Measurements from ENCODE around the gene HHLA2.

HHLA2 gene

GRCh38 chr3:108394563-108394962, 98.2 kb downstream of the HHLA2 start:
- no peak for DNase-seq

GRCh38 chr3:108396336-108396735, 100.0 kb downstream of the HHLA2 start:
- no peak for DNase-seq

- no peak for DNase-seq
These were observed 102.2 kb downstream of the HHLA2 start for GRCh38 chr3:108398510-108398909.

GRCh38 chr3:108401836-108402235, 105.5 kb downstream of the HHLA2 start:
- DNase-seq = no peak

- DNase-seq = no peak
These were observed 106.8 kb downstream of the HHLA2 start for GRCh38 chr3:108403198-108403597.

GRCh38 chr3:108403686-108404345, 107.5 kb downstream of the HHLA2 start:
- no peak for DNase-seq

GRCh38 chr3:108404368-108404767, 108.0 kb downstream of the HHLA2 start:
- no peak for DNase-seq

GRCh38 chr3:108406063-108406660, 109.8 kb downstream of the HHLA2 start:
- DNase-seq = no peak

GRCh38 chr3:108406661-108407206, 110.4 kb downstream of the HHLA2 start:
- DNase-seq = no peak

GRCh38 chr3:108407886-108408285, 111.5 kb downstream of the HHLA2 start:
- DNase-seq = no peak

- DNase-seq = no peak
These were observed 112.8 kb downstream of the HHLA2 start for GRCh38 chr3:108408883-108409799.

- no peak for DNase-seq
These were observed 113.4 kb downstream of the HHLA2 start for GRCh38 chr3:108409800-108410178.

GRCh38 chr3:108410531-108410984, 114.2 kb downstream of the HHLA2 start:
- no peak for DNase-seq

- no peak for DNase-seq
These were observed 115.9 kb downstream of the HHLA2 start for GRCh38 chr3:108412121-108412750.

- DNase-seq = no peak
These were observed 117.7 kb downstream of the HHLA2 start for GRCh38 chr3:108414007-108414406.

- DNase-seq = no peak
These were observed 119.3 kb downstream of the HHLA2 start for GRCh38 chr3:108415661-108416060.

GRCh38 chr3:108416111-108416869, 119.9 kb downstream of the HHLA2 start:
- DNase-seq = no peak

GRCh38 chr3:108420926-108421325, 124.6 kb downstream of the HHLA2 start:
- no peak for DNase-seq
